Panc1 (cell line): ENCODE results near the gene APH1A. TPM values are rescaled to one million over a fixed set of nuclear protein-coding genes. Genes with fewer than 3 reads are reported as not detected.
A peak's percentile ranks its signal among the peaks of the same experiment; 100 is the strongest.
"Not testable (repeated sequence)": the region's sequence is repeated elsewhere in the genome, so short reads cannot be mapped to it uniquely, and the experiment has no call there.

Source experiments
- ATAC-seq: fragments of 200-7000 bp; cut with Tn5 transposase; 2 replicates; pipeline ENCODE4 v1.9.1; 2020; ENCODE audit warnings: mild to moderate bottlenecking, moderate library complexity
- BruUV-seq: library from RNA; stranded (reverse); fragments of 400-500 nt; replicated peaks from 2 replicates; lab custom pipeline; 2021; lab: Mats Ljungman, UMichigan
- CTCF ChIA-PET: fragments of 300-600 bp; sonication (Branson Sonifier 250); formaldehyde crosslinking; loops from one replicate; lab custom pipeline; 2022; ENCODE audit warnings: antibody characterized with exemption; lab: Charles Lee
- POLR2A ChIA-PET: fragments of 300-600 bp; sonication (Branson Sonifier 250); formaldehyde crosslinking; loops from one replicate; lab custom pipeline; 2022; ENCODE audit warnings: antibody characterized with exemption; lab: Charles Lee
- DNase-seq: peaks from one replicate; pipeline ENCODE4 v3.0.0-alpha.2; 2010; ENCODE audit warnings: low read depth, low spot score
- H3K27ac ChIP-seq: 2 replicates; pipeline ENCODE4 v1.5.1; 2011; ENCODE audit warnings: mild to moderate bottlenecking, low read length, inconsistent platforms
- H3K27me3 ChIP-seq: fragments of 200-500 bp; sonication (Bioruptor generic); 2 replicates; pipeline ENCODE4 v1.6.0; 2014; ENCODE audit warnings: low read length, inconsistent platforms; ENCODE audit not compliant: control insufficient read depth, insufficient read depth
- H3K36me3 ChIP-seq: fragments of 200-500 bp; sonication (Bioruptor generic); 2 replicates; pipeline ENCODE4 v1.5.1; 2014; ENCODE audit warnings: inconsistent platforms, mild to moderate bottlenecking, low read length, moderate library complexity; ENCODE audit not compliant: control insufficient read depth, insufficient read depth
- H3K4me1 ChIP-seq: 2 replicates; pipeline ENCODE4 v1.5.1; 2011; ENCODE audit warnings: inconsistent platforms, mild to moderate bottlenecking, low read length, moderate library complexity; ENCODE audit not compliant: control insufficient read depth, insufficient read depth
- H3K4me3 ChIP-seq, 2 experiments: 2 replicates each; pipeline ENCODE4 v1.5.1; 2011 to 2012; ENCODE audit warnings: low read depth in 2 of 2, low read length in 2 of 2, mild to moderate bottlenecking in 2 of 2, inconsistent platforms in 1 of 2, moderate library complexity in 1 of 2
- H3K9me3 ChIP-seq: fragments of 200-500 bp; sonication (Bioruptor generic); 2 replicates; pipeline ENCODE4 v1.5.1; 2014; ENCODE audit warnings: low read depth, mild to moderate bottlenecking, inconsistent platforms, low read length, moderate library complexity; ENCODE audit not compliant: control insufficient read depth, insufficient read depth
- POLR2AphosphoS5 ChIP-seq: IDR thresholded peaks from 2 replicates; pipeline ENCODE4 v1.6.1; 2012; ENCODE audit warnings: mild to moderate bottlenecking, low read depth, low read length, moderate library complexity
- SIN3A ChIP-seq: IDR thresholded peaks from 2 replicates; pipeline ENCODE4 v1.6.1; 2012; ENCODE audit warnings: low read depth, mild to moderate bottlenecking, low read length, moderate library complexity, borderline replicate concordance; ENCODE audit not compliant: insufficient read depth
- TCF7L2 ChIP-seq: IDR thresholded peaks from 2 replicates; pipeline ENCODE4 v1.6.1; 2011; ENCODE audit warnings: mild to moderate bottlenecking, low read depth, low read length, inconsistent platforms
- in situ Hi-C: cut with HindIII; loops from 2 replicates; pipeline ENCODE4 v1.10.0; 2016; ENCODE audit warnings: low sequenced_read_pairs, low pct_unique_long_range_greater_than_20kb
- intact Hi-C: fragments of 100-400 bp; cut with micrococcal nuclease; formaldehyde crosslinking; loops from one replicate; pipeline ENCODE4 v1.10.0; 2022; ENCODE audit not compliant: unreplicated experiment
- total RNA-seq: library from RNA; stranded (reverse); gene quantifications from one replicate; pipeline ENCODE4 v1.2.1, GENCODE V29; 2021; ENCODE audit not compliant: unreplicated experiment
- TF ChIP-seq, protein P1 (sequence below), 2 experiments: IDR thresholded peaks; 2 replicates each; pipeline ENCODE4 v1.6.1; 2011 to 2012; ENCODE audit warnings: low read depth in 2 of 2, control low read depth in 1 of 2, low read length in 1 of 2, mild to moderate bottlenecking in 1 of 2, moderate library complexity in 1 of 2; ENCODE audit not compliant: insufficient read depth in 1 of 2
- TF ChIP-seq, protein P2 (sequence below): fragments of 450-650 bp; IDR thresholded peaks from 2 replicates; pipeline ENCODE4 v1.5.1; 2017; ENCODE audit warnings: mild to moderate bottlenecking

Gene APH1A
- total RNA-seq, 1 experiment from 2014 or later, result 146 TPM

DNA sequence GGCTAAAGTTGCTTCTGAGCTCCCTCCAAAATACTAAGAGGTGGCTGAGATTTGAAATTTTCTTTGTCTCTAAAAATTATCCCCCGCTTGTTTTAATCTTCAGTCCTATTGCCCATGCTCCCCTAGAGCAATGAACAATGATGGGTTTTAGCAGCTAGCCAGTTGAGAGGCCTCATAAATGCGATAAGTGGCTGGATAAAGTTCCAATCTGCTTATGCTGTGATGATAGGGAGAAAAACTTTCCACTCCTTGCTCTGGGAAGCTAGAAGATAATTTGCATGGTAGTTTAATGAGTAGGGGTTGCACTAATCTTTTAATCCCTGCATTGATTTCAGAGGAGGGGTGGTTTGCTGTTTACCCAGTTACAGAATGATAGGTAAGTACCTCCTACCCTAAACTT lies 42.9 kb upstream of the APH1A start:
- H3K4me1 ChIP-seq, result no peaks in the 10 kb centered on the region
- H3K9me3 ChIP-seq, result no peaks in the 10 kb centered on the region
- no peak for TF ChIP-seq POLR2AphosphoS5
- TF ChIP-seq, protein P1, sequence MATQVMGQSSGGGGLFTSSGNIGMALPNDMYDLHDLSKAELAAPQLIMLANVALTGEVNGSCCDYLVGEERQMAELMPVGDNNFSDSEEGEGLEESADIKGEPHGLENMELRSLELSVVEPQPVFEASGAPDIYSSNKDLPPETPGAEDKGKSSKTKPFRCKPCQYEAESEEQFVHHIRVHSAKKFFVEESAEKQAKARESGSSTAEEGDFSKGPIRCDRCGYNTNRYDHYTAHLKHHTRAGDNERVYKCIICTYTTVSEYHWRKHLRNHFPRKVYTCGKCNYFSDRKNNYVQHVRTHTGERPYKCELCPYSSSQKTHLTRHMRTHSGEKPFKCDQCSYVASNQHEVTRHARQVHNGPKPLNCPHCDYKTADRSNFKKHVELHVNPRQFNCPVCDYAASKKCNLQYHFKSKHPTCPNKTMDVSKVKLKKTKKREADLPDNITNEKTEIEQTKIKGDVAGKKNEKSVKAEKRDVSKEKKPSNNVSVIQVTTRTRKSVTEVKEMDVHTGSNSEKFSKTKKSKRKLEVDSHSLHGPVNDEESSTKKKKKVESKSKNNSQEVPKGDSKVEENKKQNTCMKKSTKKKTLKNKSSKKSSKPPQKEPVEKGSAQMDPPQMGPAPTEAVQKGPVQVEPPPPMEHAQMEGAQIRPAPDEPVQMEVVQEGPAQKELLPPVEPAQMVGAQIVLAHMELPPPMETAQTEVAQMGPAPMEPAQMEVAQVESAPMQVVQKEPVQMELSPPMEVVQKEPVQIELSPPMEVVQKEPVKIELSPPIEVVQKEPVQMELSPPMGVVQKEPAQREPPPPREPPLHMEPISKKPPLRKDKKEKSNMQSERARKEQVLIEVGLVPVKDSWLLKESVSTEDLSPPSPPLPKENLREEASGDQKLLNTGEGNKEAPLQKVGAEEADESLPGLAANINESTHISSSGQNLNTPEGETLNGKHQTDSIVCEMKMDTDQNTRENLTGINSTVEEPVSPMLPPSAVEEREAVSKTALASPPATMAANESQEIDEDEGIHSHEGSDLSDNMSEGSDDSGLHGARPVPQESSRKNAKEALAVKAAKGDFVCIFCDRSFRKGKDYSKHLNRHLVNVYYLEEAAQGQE (IDR thresholded peaks at IDR 0.05; ENCODE audit: insufficient read depth in 1 of 2, low read depth in 2 of 2, low read length in 1 of 2), result no peak
- no peak for TF ChIP-seq SIN3A
- TF ChIP-seq, protein P2, sequence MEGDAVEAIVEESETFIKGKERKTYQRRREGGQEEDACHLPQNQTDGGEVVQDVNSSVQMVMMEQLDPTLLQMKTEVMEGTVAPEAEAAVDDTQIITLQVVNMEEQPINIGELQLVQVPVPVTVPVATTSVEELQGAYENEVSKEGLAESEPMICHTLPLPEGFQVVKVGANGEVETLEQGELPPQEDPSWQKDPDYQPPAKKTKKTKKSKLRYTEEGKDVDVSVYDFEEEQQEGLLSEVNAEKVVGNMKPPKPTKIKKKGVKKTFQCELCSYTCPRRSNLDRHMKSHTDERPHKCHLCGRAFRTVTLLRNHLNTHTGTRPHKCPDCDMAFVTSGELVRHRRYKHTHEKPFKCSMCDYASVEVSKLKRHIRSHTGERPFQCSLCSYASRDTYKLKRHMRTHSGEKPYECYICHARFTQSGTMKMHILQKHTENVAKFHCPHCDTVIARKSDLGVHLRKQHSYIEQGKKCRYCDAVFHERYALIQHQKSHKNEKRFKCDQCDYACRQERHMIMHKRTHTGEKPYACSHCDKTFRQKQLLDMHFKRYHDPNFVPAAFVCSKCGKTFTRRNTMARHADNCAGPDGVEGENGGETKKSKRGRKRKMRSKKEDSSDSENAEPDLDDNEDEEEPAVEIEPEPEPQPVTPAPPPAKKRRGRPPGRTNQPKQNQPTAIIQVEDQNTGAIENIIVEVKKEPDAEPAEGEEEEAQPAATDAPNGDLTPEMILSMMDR, result no peak
- no peak for TF ChIP-seq TCF7L2
- intact Hi-C loops, result no loop called here
- in situ Hi-C loops, result no loop called here
- no peaks in the 10 kb centered on the region for H3K27me3 ChIP-seq
- ChIA-PET CTCF (no interaction called here), POLR2A (interaction anchor here (0.6 kb wide), 1 partner anchor 651 kb away, joined by 3 read pairs; no protein-coding TSS in a partner anchor)
- no peak overlapping the region for H3K27ac ChIP-seq
- no TSS peak for BruUV-seq
- H3K4me3 ChIP-seq, result no peak overlapping the region
- peaks cover 5% of the 10 kb centered on the region; the same call in 1 of the 2 replicates for H3K36me3 ChIP-seq
- ATAC-seq, result no peak
- no peak for DNase-seq

DNA sequence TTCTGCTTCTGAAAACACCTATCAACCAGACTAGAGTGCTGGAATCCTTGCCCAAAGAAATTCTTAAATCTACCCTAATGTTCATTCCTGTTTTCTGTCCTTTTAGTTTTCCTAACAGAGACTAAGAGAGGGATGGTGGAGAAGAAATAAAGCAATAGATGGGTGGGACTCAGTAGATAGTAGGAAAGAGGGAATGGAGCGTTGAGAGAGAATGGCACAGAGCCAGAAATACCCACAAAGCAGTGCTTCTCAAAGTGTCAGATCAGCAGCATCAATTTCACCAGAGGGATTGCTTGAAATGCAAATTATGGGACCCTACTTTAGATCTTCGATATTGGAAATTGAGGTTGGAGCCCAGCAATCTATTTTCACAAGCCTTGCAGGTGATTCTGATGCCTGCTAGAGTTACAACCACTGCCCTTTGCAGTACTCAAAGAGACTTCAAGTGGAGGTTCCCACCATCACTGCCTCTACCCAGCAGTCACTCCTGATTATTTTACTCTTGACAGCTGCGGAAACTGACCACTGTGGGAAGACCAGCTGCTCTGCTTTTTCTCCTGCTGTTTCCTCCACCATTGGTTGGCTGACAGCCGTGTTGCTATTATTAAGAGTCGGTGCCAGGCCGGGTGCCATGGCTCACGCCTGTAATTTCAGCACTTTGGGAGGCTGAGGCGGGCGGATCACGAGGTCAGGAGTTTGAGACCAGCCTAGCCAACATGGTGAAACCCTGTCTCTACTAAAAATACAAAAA lies 41.1 kb upstream of the APH1A start:
- no peak for DNase-seq
- Histone ChIP-seq H3K36me3 (peaks cover 5% of the 10 kb centered on the region; the same call in 1 of the 2 replicates), H3K9me3 (no peaks in the 10 kb centered on the region), H3K27me3 (no peaks in the 10 kb centered on the region), H3K27ac (no peak overlapping the region), H3K4me3 (no peak overlapping the region), H3K4me1 (no peaks in the 10 kb centered on the region)
- ChIA-PET POLR2A (no interaction called here), CTCF (no interaction called here)
- TF ChIP-seq POLR2AphosphoS5 (peak; percentile 51; the same call in 1 of the 2 replicates), SIN3A (no peak)
- TF ChIP-seq, protein P2, result no peak
- TF ChIP-seq, protein P1 (IDR thresholded peaks at IDR 0.05; ENCODE audit: insufficient read depth in 1 of 2, low read depth in 2 of 2, low read length in 1 of 2), result no peak
- no TSS peak for BruUV-seq
- intact Hi-C loops (no loop called here), in situ Hi-C loops (no loop called here)
- peak; percentile 39; the same call in 1 of the 2 replicates for ATAC-seq

DNA sequence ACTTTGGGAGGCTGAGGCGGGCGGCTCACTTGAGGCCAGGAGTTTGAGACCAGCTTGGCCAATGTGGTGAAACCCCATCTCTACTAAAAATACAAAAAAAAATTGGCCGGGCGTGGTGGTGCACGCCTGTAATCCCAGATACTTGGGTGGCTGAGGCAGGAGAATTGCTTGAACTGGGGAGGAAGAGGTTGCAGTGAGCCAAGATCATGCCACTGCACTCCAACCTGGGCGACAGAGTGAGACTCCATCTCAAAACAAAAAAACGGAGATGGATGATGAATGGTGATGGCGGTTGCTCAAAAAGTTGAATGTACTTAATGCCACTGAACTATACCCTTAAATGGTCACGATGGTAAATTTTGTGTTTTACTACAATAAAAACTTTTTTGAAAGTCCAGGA lies 39.8 kb upstream of the APH1A start:
- in situ Hi-C loops, H3K9me3 ChIP-seq, POLR2A ChIA-PET, H3K4me1 ChIP-seq, H3K27me3 ChIP-seq, BruUV-seq, ATAC-seq, H3K27ac ChIP-seq, CTCF ChIA-PET, intact Hi-C loops, H3K36me3 ChIP-seq, DNase-seq, H3K4me3 ChIP-seq: not testable (repeated sequence)
